ENCODE data around the gene LTBP4. TPM values are rescaled to one million over a fixed set of nuclear protein-coding genes. Genes with fewer than 3 reads are reported as not detected.
A peak's percentile ranks its signal among the peaks of the same experiment; 100 is the strongest.

Gene LTBP4
- total RNA-seq, 1 donor from 2014 or later: 24.7 TPM

DNA sequence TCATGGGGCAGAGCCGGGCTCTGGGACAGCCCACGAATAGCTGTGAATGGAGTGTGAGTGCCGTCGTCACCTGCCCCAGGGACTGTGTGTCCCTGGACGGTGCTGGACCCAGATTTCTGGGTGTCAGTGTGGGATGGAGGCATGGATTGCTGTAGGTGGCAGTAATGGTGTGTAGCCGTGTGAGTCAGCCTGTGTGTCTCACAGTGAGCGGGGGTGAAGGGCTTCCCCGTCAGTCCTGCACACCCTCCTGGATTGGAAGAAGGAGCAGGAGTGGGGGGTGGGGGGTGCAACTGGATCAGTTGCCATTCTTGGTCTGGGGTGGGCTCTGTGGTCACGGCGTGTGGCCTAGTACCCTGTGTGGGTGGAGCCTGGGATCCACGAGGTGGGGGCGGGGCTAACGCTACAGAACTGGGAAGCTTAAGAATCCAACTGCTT lies 6.5 kb upstream of the LTBP4 start:
- Mint-ChIP-seq H3K27ac (peak overlapping the region; percentile 85), H3K36me3 (peaks cover 2% of the 10 kb centered on the region), H3K4me1 (peaks cover 54% of the 10 kb centered on the region), H3K9me3 (no peaks in the 10 kb centered on the region), H3K27me3 (ENCODE audit: insufficient read depth, low read depth) (peaks cover 13% of the 10 kb centered on the region), H3K4me3 (peak overlapping the region; percentile 70)
- Histone ChIP-seq H4K20me1 (ENCODE audit: low read depth) (peaks cover 10% of the 10 kb centered on the region), H3K27me3 (peaks cover 36% of the 10 kb centered on the region), H3K9me3 (ENCODE audit: low read depth) (no peaks in the 10 kb centered on the region), H3F3A (ENCODE audit: low read depth) (peaks cover 48% of the 10 kb centered on the region), H3K27ac (no peak overlapping the region), H3K79me2 (ENCODE audit: low read depth) (no peaks in the 10 kb centered on the region), H3K36me3 (no peaks in the 10 kb centered on the region), H3K4me3 (no peak overlapping the region), H3K9ac (no peak overlapping the region), H3K4me2 (peak overlapping the region; percentile 51), H3K4me1 (peaks cover 27% of the 10 kb centered on the region), H2AFZ (replicated peaks) (no peak overlapping the region)
- TF ChIP-seq, protein P1, sequence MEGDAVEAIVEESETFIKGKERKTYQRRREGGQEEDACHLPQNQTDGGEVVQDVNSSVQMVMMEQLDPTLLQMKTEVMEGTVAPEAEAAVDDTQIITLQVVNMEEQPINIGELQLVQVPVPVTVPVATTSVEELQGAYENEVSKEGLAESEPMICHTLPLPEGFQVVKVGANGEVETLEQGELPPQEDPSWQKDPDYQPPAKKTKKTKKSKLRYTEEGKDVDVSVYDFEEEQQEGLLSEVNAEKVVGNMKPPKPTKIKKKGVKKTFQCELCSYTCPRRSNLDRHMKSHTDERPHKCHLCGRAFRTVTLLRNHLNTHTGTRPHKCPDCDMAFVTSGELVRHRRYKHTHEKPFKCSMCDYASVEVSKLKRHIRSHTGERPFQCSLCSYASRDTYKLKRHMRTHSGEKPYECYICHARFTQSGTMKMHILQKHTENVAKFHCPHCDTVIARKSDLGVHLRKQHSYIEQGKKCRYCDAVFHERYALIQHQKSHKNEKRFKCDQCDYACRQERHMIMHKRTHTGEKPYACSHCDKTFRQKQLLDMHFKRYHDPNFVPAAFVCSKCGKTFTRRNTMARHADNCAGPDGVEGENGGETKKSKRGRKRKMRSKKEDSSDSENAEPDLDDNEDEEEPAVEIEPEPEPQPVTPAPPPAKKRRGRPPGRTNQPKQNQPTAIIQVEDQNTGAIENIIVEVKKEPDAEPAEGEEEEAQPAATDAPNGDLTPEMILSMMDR (IDR thresholded peaks at IDR 0.05): no peak
- TF ChIP-seq EZH2 (IDR thresholded peaks at IDR 0.05): no peak
- no peak for TF ChIP-seq EZH2phosphoT487 (IDR thresholded peaks at IDR 0.05)
- DNase-seq (ENCODE audit: low spot score): no peak

DNA sequence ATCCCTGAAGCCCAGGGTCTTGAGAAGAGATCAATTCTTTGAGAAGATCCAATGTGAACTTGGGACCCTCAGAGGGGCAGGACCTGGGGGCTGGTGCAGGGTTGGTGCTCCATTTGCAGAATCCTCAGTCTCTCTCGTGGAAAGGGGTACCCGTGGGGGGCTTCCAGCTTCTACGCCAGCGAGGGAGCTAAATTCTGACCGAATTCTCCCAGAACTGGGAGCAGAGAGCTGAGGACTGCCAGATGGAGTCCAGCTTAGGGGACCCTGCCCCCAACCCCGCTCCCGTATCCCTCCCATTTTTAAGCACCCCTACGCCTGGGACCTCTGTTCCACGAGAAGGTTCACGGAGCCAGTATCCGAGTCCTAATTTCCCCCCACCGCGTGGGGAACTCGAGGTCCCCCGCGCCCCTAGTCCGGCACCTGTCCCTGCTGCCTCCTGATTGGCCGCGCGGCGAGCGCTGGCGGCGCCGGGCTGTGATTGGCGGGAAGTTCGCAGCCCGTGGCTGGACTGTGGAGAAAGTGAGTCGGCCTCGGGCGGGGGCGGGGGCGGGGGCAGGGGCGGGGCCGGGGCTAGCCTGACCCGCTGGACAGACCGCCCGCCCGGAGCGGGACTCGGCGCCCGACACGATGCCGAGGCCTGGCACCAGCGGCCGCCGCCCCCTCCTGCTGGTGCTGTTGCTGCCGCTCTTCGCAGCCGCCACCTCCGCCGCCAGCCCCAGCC lies 4.4 kb upstream of the LTBP4 start:
- peak overlapping the region; percentile 57 for H3K4me3 ChIP-seq
- H3K79me2 ChIP-seq (ENCODE audit: low read depth): no peaks in the 10 kb centered on the region
- no peak overlapping the region for H3K27ac ChIP-seq
- no peaks in the 10 kb centered on the region for H3K36me3 ChIP-seq
- no peak overlapping the region for H3K27ac Mint-ChIP-seq
- no peak overlapping the region for H2AFZ ChIP-seq (replicated peaks)
- peaks cover 34% of the 10 kb centered on the region for H3K4me1 ChIP-seq
- peak; percentile 84 for DNase-seq (ENCODE audit: low spot score)
- H3K9ac ChIP-seq: no peak overlapping the region
- no peaks in the 10 kb centered on the region for H3K9me3 ChIP-seq (ENCODE audit: low read depth)
- TF ChIP-seq, protein P1 (IDR thresholded peaks at IDR 0.05): no peak
- TF ChIP-seq EZH2phosphoT487 (IDR thresholded peaks at IDR 0.05) (no peak), EZH2 (IDR thresholded peaks at IDR 0.05) (no peak)
- H3K9me3 Mint-ChIP-seq: no peaks in the 10 kb centered on the region
- H3K27me3 Mint-ChIP-seq (ENCODE audit: insufficient read depth, low read depth): peaks cover 16% of the 10 kb centered on the region
- peaks cover 48% of the 10 kb centered on the region for H3F3A ChIP-seq (ENCODE audit: low read depth)
- peak overlapping the region; percentile 97 for H3K4me3 Mint-ChIP-seq
- peaks cover 47% of the 10 kb centered on the region for H3K4me1 Mint-ChIP-seq
- H3K36me3 Mint-ChIP-seq: peaks cover 6% of the 10 kb centered on the region
- peaks cover 21% of the 10 kb centered on the region for H4K20me1 ChIP-seq (ENCODE audit: low read depth)
- peaks cover 57% of the 10 kb centered on the region for H3K27me3 ChIP-seq
- H3K4me2 ChIP-seq: peak overlapping the region; percentile 81

DNA sequence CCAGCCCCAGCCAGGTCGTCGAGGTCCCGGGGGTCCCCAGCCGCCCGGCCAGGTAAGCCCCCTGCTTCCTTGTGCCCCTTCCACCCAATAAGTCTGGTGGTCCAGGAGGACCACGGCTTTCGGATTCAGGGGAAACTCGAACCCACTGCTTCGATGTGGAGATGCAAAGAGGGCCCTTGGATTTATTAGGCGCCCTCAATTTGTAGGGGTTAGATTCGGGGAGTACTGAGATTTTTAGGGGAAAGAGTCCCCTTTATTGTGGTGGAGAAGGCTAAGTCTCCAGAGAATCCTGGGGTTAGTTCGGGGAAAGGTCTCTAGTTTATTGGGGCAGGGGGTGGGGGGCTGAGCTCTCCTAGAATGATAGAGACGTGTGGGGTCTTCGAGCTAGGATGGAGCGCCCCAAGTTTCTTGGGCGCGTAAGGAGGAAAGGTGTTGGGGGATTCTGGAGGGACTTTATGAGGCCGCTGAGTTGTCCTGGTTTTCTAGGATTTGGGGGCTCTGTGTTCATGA lies 3.8 kb upstream of the LTBP4 start:
- Histone ChIP-seq H3K36me3 (no peaks in the 10 kb centered on the region), H3K79me2 (ENCODE audit: low read depth) (no peaks in the 10 kb centered on the region), H3K4me1 (peaks cover 38% of the 10 kb centered on the region), H3K27me3 (peaks cover 63% of the 10 kb centered on the region), H3K4me2 (peak overlapping the region; percentile 81), H4K20me1 (ENCODE audit: low read depth) (peaks cover 21% of the 10 kb centered on the region), H2AFZ (replicated peaks) (no peak overlapping the region), H3F3A (ENCODE audit: low read depth) (peaks cover 51% of the 10 kb centered on the region), H3K27ac (no peak overlapping the region), H3K9me3 (ENCODE audit: low read depth) (no peaks in the 10 kb centered on the region), H3K4me3 (peak overlapping the region; percentile 57), H3K9ac (no peak overlapping the region)
- DNase-seq (ENCODE audit: low spot score): no peak
- Mint-ChIP-seq H3K27ac (peak overlapping the region; percentile 92), H3K36me3 (peaks cover 4% of the 10 kb centered on the region), H3K9me3 (no peaks in the 10 kb centered on the region), H3K27me3 (ENCODE audit: insufficient read depth, low read depth) (peaks cover 16% of the 10 kb centered on the region), H3K4me1 (peaks cover 47% of the 10 kb centered on the region), H3K4me3 (peak overlapping the region; percentile 97)
- TF ChIP-seq EZH2 (IDR thresholded peaks at IDR 0.05) (peak; percentile 69), EZH2phosphoT487 (IDR thresholded peaks at IDR 0.05) (no peak)
